HepG2 (cell line): Measurements from ENCODE around the gene NIN. TPM values are rescaled to one million over a fixed set of nuclear protein-coding genes. Genes with fewer than 3 reads are reported as not detected.
A peak's percentile ranks its signal among the peaks of the same experiment; 100 is the strongest.

Experiments
- EP300 ChIP-seq, 3 experiments: sonication (generic) in 1 of 3; formaldehyde crosslinking in 1 of 3; IDR thresholded peaks; 2 replicates each; pipeline versions ENCODE4 v1.5.1 to v1.6.1; 2011 to 2020; ENCODE audit warnings: low read depth in 2 of 3, low read length in 2 of 3, borderline replicate concordance in 1 of 3, improper control_type of control experiment in 1 of 3, mild to moderate bottlenecking in 1 of 3, missing genetic modification reagents in 1 of 3, moderate library complexity in 1 of 3
- FOXK1 ChIP-seq: sonication (generic); formaldehyde crosslinking; IDR thresholded peaks from 2 replicates; pipeline ENCODE4 v1.4.0; 2020; ENCODE audit warnings: low read depth, missing genetic modification reagents, borderline replicate concordance
- FOXK2 ChIP-seq: fragments of 450-650 bp; IDR thresholded peaks from 2 replicates; pipeline ENCODE4 v1.6.1; 2016
- GATAD1 ChIP-seq: IDR thresholded peaks from 2 replicates; pipeline ENCODE4 v1.6.1; 2016; ENCODE audit warnings: missing genetic modification reagents, missing compliant biosample characterization
- GZF1 ChIP-seq: sonication (generic); formaldehyde crosslinking; IDR thresholded peaks from 2 replicates; pipeline ENCODE4 v1.5.1; 2020; ENCODE audit warnings: mild to moderate bottlenecking, missing genetic modification reagents
- IRX3 ChIP-seq: sonication (generic); formaldehyde crosslinking; IDR thresholded peaks from 2 replicates; pipeline ENCODE4 v1.8.1; 2023; ENCODE audit warnings: mild to moderate bottlenecking, low read depth, missing genetic modification reagents, borderline replicate concordance
- KLF9 ChIP-seq: IDR thresholded peaks from 2 replicates; pipeline ENCODE4 v1.6.1; 2016; ENCODE audit warnings: low read depth
- MAF1 ChIP-seq: sonication (generic); formaldehyde crosslinking; IDR thresholded peaks from 2 replicates; pipeline ENCODE4 v1.5.0; 2020; ENCODE audit warnings: missing genetic modification reagents, borderline replicate concordance
- MED8 ChIP-seq: sonication (generic); formaldehyde crosslinking; IDR thresholded peaks from 2 replicates; pipeline ENCODE4 v1.8.1; 2023; ENCODE audit warnings: mild to moderate bottlenecking, missing genetic modification reagents; ENCODE audit not compliant: insufficient replicate concordance
- MXI1 ChIP-seq: IDR thresholded peaks from 3 replicates; pipeline ENCODE4 v1.6.1; 2012; ENCODE audit warnings: low read depth, low read length, inconsistent platforms, borderline replicate concordance
- PRPF4 ChIP-seq: fragments of 200-400 bp; formaldehyde crosslinking; IDR thresholded peaks from 2 replicates; pipeline ENCODE4 v1.6.1; 2016; ENCODE audit warnings: low read length, low read depth; ENCODE audit not compliant: poor library complexity, severe bottlenecking
- RFX5 ChIP-seq: IDR thresholded peaks from 2 replicates; pipeline ENCODE4 v1.6.1; 2011; ENCODE audit warnings: low read depth, low read length, improper control_type of control experiment
- SAP130 ChIP-seq: IDR thresholded peaks from 2 replicates; pipeline ENCODE4 v1.6.1; 2016; ENCODE audit warnings: low read depth
- SKI ChIP-seq: fragments of 450-650 bp; IDR thresholded peaks from one replicate; pipeline ENCODE4 v1.6.1; 2018; ENCODE audit warnings: mild to moderate bottlenecking; ENCODE audit not compliant: partially characterized antibody
- SNAPC2 ChIP-seq: sonication (generic); formaldehyde crosslinking; IDR thresholded peaks from 2 replicates; pipeline ENCODE4 v1.8.1; 2022; ENCODE audit warnings: mild to moderate bottlenecking, missing genetic modification reagents
- TCF7L2 ChIP-seq: IDR thresholded peaks from 2 replicates; pipeline ENCODE4 v1.6.1; 2011; ENCODE audit warnings: mild to moderate bottlenecking, low read depth, low read length, moderate library complexity
- ZBTB42 ChIP-seq: sonication (generic); formaldehyde crosslinking; IDR thresholded peaks from 2 replicates; pipeline ENCODE4 v1.5.0; 2020; ENCODE audit warnings: mild to moderate bottlenecking, missing genetic modification reagents
- ZFP36 ChIP-seq: fragments of 150-350 bp; IDR thresholded peaks from 2 replicates; pipeline ENCODE4 v1.6.1; 2018; ENCODE audit warnings: borderline replicate concordance, low read length, low read depth; ENCODE audit not compliant: partially characterized antibody
- ZNF136 ChIP-seq: sonication (generic); formaldehyde crosslinking; IDR thresholded peaks from 2 replicates; pipeline ENCODE4 v1.8.1; 2022; ENCODE audit warnings: low read depth, mild to moderate bottlenecking, moderate library complexity, missing genetic modification reagents
- ZNF251 ChIP-seq: sonication (generic); formaldehyde crosslinking; IDR thresholded peaks from 2 replicates; pipeline ENCODE4 v1.9.0; 2021; ENCODE audit warnings: mild to moderate bottlenecking, missing genetic modification reagents
- ZNF256 ChIP-seq: sonication (generic); formaldehyde crosslinking; conservative IDR thresholded peaks from 2 replicates; pipeline ENCODE4 v1.4.0; 2020; ENCODE audit warnings: missing genetic modification reagents
- ZNF333 ChIP-seq: sonication (generic); formaldehyde crosslinking; IDR thresholded peaks from 2 replicates; pipeline ENCODE4 v1.4.0; 2020; ENCODE audit warnings: mild to moderate bottlenecking, missing genetic modification reagents, borderline replicate concordance
- ZNF382 ChIP-seq: sonication (generic); formaldehyde crosslinking; IDR thresholded peaks from 2 replicates; pipeline ENCODE4 v1.5.0; 2020; ENCODE audit warnings: missing genetic modification reagents, mild to moderate bottlenecking, borderline replicate concordance
- ZNF530 ChIP-seq: sonication (generic); formaldehyde crosslinking; IDR thresholded peaks from 2 replicates; pipeline ENCODE4 v1.5.0; 2020; ENCODE audit warnings: low read depth, mild to moderate bottlenecking, missing genetic modification reagents
- ZNF660 ChIP-seq: sonication (generic); formaldehyde crosslinking; IDR thresholded peaks from 2 replicates; pipeline ENCODE4 v1.5.1; 2020; ENCODE audit warnings: mild to moderate bottlenecking, low read depth, missing genetic modification reagents, borderline replicate concordance
- ZNF891 ChIP-seq: sonication (generic); formaldehyde crosslinking; IDR thresholded peaks from 2 replicates; pipeline ENCODE4 v1.5.0; 2020; ENCODE audit warnings: mild to moderate bottlenecking, missing genetic modification reagents
- polyA plus RNA-seq, 8 experiments: library from polyadenylated mRNA; depleted of rRNA in 3 of 8; stranded (reverse) in 7 of 8; unstranded in 1 of 8; fragments of >200 nt; fragmentation: Illumina TruSeq in 4 of 8; extraction: Trizol in 4 of 8; gene quantifications; 2 replicates each; pipeline versions ENCODE4 v1.2.1 to v1.2.3, GENCODE V29; 2011 to 2016; ENCODE audit warnings: low read depth in 4 of 8, missing spikeins in 1 of 8, mixed read lengths in 1 of 8; ENCODE audit not compliant: insufficient read depth in 1 of 8
- total RNA-seq, 5 experiments: library from RNA; depleted of rRNA; stranded (reverse); fragments of >200 nt; fragmentation: Illumina TruSeq; extraction: Trizol; gene quantifications; 2 replicates each; pipeline ENCODE4 v1.2.3, GENCODE V29; 2016; ENCODE audit warnings: low read depth in 1 of 5
- TF ChIP-seq, protein P1 (sequence below): sonication (generic); formaldehyde crosslinking; IDR thresholded peaks from 2 replicates; pipeline ENCODE4 v1.9.0; 2022; ENCODE audit warnings: missing genetic modification reagents, mild to moderate bottlenecking, borderline replicate concordance
- TF ChIP-seq, protein P2 (sequence below): fragments of 450-650 bp; IDR thresholded peaks from 2 replicates; pipeline ENCODE4 v1.6.1; 2016
- TF ChIP-seq, protein P3 (sequence below): fragments of 450-650 bp; IDR thresholded peaks from 2 replicates; pipeline ENCODE4 v1.6.1; 2017

Gene NIN
- total and polyA plus RNA-seq, 2 of the 13 experiments (the other 11 are each of a cell fraction or from before 2014, with no cell fraction given), result 2.8 to 9.7 TPM

GRCh38 chr14:50834802-50835276, 3.9 kb upstream of the NIN start (continued):
- TF ChIP-seq ZFP36, result no peak
- no peak for TF ChIP-seq MXI1
- no peak for TF ChIP-seq ZNF136
- no peak for TF ChIP-seq MED8 (CRISPR knock-in tag)
- no peak for TF ChIP-seq PRPF4
- TF ChIP-seq, protein P1, sequence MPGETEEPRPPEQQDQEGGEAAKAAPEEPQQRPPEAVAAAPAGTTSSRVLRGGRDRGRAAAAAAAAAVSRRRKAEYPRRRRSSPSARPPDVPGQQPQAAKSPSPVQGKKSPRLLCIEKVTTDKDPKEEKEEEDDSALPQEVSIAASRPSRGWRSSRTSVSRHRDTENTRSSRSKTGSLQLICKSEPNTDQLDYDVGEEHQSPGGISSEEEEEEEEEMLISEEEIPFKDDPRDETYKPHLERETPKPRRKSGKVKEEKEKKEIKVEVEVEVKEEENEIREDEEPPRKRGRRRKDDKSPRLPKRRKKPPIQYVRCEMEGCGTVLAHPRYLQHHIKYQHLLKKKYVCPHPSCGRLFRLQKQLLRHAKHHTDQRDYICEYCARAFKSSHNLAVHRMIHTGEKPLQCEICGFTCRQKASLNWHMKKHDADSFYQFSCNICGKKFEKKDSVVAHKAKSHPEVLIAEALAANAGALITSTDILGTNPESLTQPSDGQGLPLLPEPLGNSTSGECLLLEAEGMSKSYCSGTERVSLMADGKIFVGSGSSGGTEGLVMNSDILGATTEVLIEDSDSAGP (CRISPR knock-in tag), result no peak
- TF ChIP-seq RFX5, result no peak
- TF ChIP-seq SKI, result peak; percentile 85
- no peak for TF ChIP-seq KLF9
- TF ChIP-seq SAP130, result peak; percentile 24
- TF ChIP-seq ZNF891 (CRISPR knock-in tag), result no peak
- TF ChIP-seq SNAPC2 (CRISPR knock-in tag), result no peak
- TF ChIP-seq FOXK2, result no peak
- no peak for TF ChIP-seq ZNF251 (CRISPR knock-in tag)
- no peak for TF ChIP-seq MAF1 (CRISPR knock-in tag)
- TF ChIP-seq ZBTB42 (CRISPR knock-in tag), result no peak
- no peak for TF ChIP-seq IRX3
- no peak for TF ChIP-seq TCF7L2
- no peak for TF ChIP-seq ZNF660
- TF ChIP-seq GATAD1 (CRISPR knock-in tag), result 0 out of 2 replicates have a peak, but pooled peaks have one; percentile 23
- TF ChIP-seq ZNF382 (CRISPR knock-in tag), result no peak
- no peak for TF ChIP-seq ZNF333 (CRISPR knock-in tag)
- no peak for TF ChIP-seq GZF1
- TF ChIP-seq, protein P2, sequence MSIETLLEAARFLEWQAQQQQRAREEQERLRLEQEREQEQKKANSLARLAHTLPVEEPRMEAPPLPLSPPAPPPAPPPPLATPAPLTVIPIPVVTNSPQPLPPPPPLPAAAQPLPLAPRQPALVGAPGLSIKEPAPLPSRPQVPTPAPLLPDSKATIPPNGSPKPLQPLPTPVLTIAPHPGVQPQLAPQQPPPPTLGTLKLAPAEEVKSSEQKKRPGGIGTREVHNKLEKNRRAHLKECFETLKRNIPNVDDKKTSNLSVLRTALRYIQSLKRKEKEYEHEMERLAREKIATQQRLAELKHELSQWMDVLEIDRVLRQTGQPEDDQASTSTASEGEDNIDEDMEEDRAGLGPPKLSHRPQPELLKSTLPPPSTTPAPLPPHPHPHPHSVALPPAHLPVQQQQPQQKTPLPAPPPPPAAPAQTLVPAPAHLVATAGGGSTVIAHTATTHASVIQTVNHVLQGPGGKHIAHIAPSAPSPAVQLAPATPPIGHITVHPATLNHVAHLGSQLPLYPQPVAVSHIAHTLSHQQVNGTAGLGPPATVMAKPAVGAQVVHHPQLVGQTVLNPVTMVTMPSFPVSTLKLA, result no peak
- peak in 1 of 2 experiments; percentile 74; a peak in 2 of 4 replicates for TF ChIP-seq EP300 (IDR thresholded peaks at IDR 0.05; ENCODE audit: low read depth in 2 of 2, low read length in 2 of 2)
- peak; percentile 45; the same call in 1 of the 2 replicates for TF ChIP-seq EP300 (CRISPR knock-in tag; IDR thresholded peaks at IDR 0.05; ENCODE audit: borderline replicate concordance)
- no peak for TF ChIP-seq ZNF256 (CRISPR knock-in tag)
- TF ChIP-seq ZNF530 (CRISPR knock-in tag), result no peak
- TF ChIP-seq, protein P3, sequence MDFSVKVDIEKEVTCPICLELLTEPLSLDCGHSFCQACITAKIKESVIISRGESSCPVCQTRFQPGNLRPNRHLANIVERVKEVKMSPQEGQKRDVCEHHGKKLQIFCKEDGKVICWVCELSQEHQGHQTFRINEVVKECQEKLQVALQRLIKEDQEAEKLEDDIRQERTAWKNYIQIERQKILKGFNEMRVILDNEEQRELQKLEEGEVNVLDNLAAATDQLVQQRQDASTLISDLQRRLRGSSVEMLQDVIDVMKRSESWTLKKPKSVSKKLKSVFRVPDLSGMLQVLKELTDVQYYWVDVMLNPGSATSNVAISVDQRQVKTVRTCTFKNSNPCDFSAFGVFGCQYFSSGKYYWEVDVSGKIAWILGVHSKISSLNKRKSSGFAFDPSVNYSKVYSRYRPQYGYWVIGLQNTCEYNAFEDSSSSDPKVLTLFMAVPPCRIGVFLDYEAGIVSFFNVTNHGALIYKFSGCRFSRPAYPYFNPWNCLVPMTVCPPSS, result no peak
- TF ChIP-seq FOXK1 (CRISPR knock-in tag), result peak; percentile 80; the same call in 1 of the 2 replicates
